Activated CD4-positive, alpha-beta T cell treated with anti-CD3 and anti-CD28 coated beads, Interleukin-2, amount 50 U/mL, for 1 hour (primary cell): Measurements from ENCODE around the gene EXOC1L.

Source experiments
- DNase-seq: peaks from one replicate; pipeline ENCODE4 v3.0.0-alpha.2; 2020

EXOC1L gene

GRCh38 chr4:55819634-55820033 lies at the start of gene EXOC1L:
Gene EXOC1L (plus strand): TSS chr4:55819790. CDS start chr4:55820027, 237 bp downstream.
- no peak for DNase-seq

GRCh38 chr4:55770662-55771061 lies 48.9 kb upstream of the EXOC1L start:
- DNase-seq = no peak

DNA sequence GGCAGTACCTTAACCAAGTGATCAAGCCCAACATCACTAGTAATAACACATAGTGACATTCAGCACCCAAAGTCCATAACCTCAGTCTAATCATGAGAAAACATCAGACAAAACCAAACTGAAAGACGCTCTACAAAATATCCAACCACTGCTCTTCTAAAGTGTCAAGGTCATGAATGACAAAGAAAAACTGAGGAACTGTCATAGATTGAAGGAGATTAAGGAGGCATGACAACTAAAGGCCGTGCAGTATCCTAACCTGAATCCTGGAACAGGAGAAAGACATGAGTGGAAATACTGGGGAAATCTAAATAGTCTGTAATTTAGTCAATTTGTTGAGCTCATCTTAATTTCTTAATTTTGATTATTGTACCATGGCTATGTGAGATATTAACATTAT lies 38.2 kb upstream of the EXOC1L start:
- DNase-seq = no peak

GRCh38 chr4:55781812-55782211 lies 37.8 kb upstream of the EXOC1L start:
- DNase-seq = no peak

GRCh38 chr4:55783584-55783983 lies 36.0 kb upstream of the EXOC1L start:
- DNase-seq = no peak

DNA sequence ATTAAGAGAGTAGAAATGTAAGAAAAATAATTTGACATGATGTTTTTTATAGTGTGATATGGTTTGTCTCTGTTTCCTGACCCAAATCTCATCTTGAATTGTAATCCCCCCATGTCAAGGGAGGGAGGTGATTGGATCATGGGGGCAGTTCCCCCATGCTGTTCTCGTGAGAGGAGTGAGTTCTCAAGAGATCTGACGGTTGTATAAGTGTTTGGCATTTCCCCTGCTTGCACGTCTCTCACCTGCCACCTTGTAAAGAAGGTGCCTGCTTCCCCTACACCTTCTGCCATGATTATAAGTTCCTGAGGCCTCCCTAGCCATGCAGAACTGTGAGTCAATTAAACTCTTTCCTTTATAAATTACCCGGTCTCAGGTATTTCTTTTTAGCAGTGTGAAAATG lies 34.8 kb upstream of the EXOC1L start:
- DNase-seq = no peak

- no peak for DNase-seq
Measured at GRCh38 chr4:55791666-55792065, 27.9 kb upstream of the EXOC1L start.

DNA sequence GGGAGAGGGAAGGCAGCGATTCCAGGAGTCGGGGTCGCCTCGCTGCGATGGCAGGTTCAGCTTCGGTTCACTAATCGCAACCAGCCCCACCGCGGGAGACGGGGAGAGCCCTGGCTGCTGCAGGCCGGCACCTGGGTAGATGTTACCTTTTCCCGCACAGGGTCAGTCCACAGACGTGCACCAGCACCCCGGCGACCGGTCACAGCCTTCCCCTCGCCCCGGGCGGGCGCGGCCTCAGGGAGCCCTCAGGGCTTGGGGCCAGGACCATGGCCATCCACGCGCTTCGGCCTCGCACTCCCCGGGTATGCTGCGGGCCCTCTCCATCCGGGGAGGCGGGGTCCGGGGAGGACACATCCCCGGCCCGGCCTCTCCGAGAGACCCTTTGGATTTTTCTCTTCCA lies 26.1 kb upstream of the EXOC1L start:
- no peak for DNase-seq

- no peak for DNase-seq
Measured at GRCh38 chr4:55794053-55794452, 25.5 kb upstream of the EXOC1L start.

- no peak for DNase-seq
Measured at GRCh38 chr4:55795341-55795740, 24.2 kb upstream of the EXOC1L start.

- no peak for DNase-seq
Measured at GRCh38 chr4:55801498-55801897, 18.1 kb upstream of the EXOC1L start.

DNA sequence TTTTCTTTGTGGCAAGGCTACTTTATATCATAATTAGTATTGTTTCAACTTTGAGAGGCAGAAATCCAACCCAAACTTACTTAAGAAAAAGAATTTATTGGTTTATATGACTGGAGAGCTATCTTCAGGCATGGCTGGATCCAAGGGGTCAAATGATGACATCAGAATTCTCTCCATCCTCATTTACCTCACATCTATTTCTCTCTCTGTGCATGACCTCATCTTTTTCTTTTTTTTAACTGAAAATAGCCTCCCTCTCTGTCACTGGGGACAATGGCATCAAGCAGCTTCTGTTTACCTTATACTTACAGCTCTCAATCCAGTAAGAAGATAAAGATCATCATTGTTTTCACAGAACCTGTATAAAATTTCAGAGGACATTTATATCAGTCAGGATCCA lies 12.0 kb upstream of the EXOC1L start:
- DNase-seq = no peak

GRCh38 chr4:55808186-55808585 lies 11.4 kb upstream of the EXOC1L start:
- DNase-seq = no peak

DNA sequence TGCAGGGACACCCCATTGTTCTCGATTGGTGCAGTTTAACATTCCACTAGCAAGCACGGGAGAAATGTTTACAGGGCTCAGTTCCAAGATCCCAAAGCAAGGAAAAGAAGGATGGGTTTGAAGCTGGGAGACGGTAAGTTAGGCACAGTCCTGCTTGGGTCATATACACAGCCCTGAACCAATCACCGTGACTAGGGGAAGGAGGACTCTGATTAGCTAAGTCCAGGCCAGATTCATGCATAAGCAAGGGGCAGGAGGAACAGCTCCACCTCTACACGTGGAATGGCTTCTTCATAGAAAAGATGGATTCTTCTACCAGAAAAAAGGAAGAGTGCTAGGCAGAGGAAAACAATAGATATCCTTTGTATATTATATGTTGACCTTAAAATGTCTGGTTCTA lies 11.0 kb upstream of the EXOC1L start:
- no peak for DNase-seq

DNA sequence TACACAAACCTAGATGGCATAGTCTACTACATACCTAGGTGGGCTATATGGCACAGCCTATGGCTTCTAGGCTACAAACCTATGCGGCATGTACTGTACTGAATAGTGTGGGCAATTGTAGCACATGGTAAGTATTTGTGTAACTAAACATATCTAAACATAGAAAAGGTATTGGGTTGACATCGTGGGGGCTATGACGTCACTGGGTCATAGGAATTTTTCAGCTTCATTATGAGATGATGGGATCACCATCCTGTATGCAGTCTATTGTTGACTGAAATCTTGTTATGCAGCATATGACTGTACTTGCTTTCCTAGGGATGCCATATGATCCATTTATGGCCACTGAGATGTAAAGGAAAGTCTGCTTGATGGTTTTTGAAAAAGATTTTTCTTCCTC lies 1.9 kb upstream of the EXOC1L start:
- no peak for DNase-seq

DNA sequence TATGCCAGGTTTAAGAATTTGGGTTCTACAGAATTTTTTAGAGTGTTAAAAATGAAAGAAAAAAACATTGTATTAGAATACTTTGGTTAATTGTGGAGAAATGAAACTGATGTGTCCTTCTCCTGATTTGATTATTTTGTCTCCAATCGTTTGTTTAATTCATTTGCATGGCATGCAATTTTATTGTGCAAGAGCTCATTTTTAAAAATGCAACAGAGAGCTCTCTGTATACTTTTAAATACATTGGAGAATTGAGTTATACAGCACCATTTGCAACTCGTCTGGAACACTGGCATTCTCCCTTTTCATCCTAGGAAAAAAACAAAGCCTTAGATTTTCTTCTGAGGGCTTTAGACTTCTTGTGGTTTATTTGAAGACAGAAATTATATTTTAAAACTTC lies 689 bp downstream of the EXOC1L start:
- DNase-seq = no peak

- DNase-seq = no peak
Measured at GRCh38 chr4:55822329-55822728, 2.7 kb downstream of the EXOC1L start.

- no peak for DNase-seq
Measured at GRCh38 chr4:55824865-55825264, 5.3 kb downstream of the EXOC1L start.

DNA sequence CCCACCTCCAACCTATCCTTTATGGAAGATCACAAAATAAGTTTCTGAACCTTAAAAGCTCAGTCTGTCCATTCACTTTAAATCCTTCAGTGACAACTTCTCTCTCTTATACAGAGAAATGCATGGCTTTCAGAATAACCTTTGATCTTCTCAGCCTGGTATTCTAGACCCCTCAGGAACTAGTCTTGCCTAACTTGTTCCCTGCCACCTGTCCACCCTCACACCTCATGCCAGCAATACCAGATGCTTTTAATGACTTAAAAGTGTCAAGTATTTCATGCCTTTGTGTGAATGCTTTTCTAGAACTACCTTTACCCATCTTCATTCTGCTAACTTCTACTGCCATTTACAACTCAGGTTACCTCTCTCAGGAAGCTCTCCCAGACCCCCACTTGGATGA lies 7.4 kb downstream of the EXOC1L start:
- no peak for DNase-seq

DNA sequence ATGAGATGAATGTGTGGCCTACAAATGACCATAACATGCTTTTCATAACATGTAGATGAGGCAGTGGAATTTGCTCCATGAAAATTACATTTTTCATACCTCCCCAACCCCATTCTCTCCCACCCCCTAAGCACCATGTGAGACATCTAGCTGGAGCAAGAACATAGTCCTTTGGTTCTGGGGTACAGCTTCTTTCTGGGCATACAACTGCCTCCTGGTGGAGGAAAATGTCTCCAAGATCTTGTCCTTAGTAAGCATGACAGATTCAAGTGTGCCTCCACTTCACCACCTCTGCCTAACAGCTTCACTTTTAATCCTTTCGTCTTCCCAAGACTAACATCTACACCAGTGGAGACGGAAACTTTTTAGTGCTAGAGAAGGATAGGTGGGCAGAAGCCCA lies 8.0 kb downstream of the EXOC1L start:
- no peak for DNase-seq

DNA sequence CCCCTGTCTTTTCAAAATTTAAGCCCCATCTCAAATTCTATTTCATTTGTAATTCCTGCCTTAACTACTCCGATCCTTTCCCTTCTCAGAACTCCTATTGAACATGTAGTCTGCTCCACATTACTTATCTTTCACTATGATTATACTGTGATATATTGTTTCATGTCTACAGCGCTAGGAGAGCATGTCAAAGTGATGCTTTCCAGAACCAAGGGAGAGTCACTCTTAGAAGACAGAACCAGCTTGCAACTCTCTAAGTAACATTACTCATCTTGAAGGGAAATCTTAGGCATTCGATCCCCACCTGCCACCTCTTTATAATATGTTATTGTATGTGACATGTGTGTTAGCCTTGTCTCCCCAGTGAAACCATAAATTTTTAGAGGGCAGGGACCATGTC lies 10.5 kb downstream of the EXOC1L start:
- no peak for DNase-seq

DNA sequence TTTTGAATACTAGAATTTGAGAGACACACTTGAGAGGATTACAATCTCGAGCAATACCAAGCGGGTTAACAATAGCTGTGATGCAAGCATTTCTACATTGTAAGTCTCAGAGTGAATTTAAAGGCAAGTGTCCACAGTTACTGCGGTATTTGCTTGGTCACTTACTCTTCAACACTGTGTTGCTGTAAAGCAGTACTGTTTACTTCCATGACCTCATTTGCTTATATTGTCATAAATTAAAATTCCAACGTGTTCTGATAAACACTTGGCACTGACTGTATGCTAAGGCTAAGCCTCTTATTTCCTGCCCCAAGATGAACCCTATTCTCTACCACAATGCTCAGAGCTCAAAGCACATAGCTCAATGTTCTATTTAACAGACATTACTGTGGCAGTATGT lies 11.1 kb downstream of the EXOC1L start:
- no peak for DNase-seq

- DNase-seq = no peak
Measured at GRCh38 chr4:55834086-55834795, 14.7 kb downstream of the EXOC1L start.

DNA sequence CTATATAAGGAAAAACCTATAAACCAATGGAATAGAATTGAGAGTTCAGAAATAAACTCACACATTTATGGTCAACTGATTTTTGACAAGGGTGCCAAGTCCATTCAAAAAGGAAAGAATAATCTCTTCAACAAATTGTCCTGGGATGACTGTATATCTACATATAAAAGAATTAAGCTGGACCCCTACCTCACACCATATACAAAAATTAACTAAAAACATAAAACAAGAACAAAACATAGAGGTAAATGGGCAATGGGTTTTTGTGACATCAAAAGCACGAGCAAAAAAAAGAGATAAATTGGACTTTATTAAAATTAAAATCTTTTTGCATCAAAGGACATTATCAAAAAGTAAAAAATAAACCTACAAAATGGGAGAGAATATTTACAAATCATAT lies 18.3 kb downstream of the EXOC1L start:
- no peak for DNase-seq

- DNase-seq = no peak
Measured at GRCh38 chr4:55838356-55838755, 18.8 kb downstream of the EXOC1L start.

- no peak for DNase-seq
Measured at GRCh38 chr4:55838952-55839351, 19.4 kb downstream of the EXOC1L start.
